ENCODE results near the gene ULBP3. TPM values are rescaled to one million over a fixed set of nuclear protein-coding genes. Genes with fewer than 3 reads are reported as not detected.
A peak's percentile ranks its signal among the peaks of the same experiment; 100 is the strongest.

ULBP3 gene
- total RNA-seq (2014; rRNA removed; shearing (Covaris generic); ENCODE audit: low replicate concordance): 1.7 and 3.5 TPM in 2 replicates

DNA sequence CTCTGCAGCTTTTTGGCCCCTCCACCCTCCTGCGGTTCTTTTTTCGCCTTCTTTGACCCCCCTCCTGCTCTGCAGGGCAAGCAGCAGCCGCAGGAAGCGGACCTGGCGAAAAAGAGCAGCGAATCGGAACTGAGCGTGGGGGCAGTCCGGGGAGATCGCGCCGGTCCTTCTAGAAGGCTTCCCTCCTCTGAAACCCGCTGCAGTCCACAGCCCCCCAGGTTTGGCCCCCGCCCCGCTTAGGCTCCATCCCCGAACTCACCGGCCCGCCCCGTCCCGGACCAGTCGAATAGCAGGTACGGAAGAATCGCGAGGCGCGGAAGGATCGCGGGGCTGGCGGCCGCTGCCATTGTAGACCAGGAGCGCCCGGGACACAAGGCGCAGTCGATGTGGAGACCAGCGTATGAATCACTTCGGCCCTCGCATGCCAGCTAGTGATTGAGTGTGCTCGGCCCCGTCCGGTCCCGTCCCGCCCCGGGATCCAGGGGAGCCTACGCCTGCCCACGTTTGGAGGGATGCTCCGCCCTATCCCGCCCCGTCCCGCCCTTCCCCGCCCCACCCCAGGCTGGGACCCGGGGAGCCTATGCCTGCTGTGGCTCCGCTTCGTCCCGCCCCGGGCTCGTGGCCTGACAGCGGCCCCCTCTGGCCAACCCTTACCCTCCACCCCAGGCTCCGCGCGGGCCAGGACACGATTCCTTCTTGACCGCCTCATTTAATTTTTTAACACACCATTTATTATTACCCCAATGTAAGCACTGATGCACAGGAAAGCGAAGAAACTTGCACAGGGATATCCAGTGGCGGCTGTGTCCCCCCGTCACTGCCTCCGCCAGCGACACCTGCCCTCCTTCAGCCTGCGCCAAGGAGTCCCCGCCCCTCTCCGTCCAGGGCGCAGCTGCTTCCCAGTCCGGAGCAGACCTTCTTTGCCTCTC, at the start of gene ULBP3:
Gene ULBP3, minus strand, starts transcription at position 402 of the 929 bp plus-strand sequence. Its CDS starts 55 bp downstream, at position 347.
- Histone ChIP-seq H3K4me3 (ENCODE audit: low read length) (peak within 1 kb of the TSS; percentile 91), H3K27ac (ENCODE audit: low read length) (no peak within 1 kb of the TSS), H3K27me3 (ENCODE audit: low read length) (no peaks in the 10 kb centered on the region), H3K9me3 (ENCODE audit: low read length) (no peaks in the 10 kb centered on the region), H3K79me2 (ENCODE audit: low read length) (no peaks in the 10 kb centered on the region), H3K36me3 (ENCODE audit: insufficient read depth, low read length) (no peaks in the 10 kb centered on the region), H2AFZ (ENCODE audit: low read length) (peak within 1 kb of the TSS; percentile 99), H3K9ac (ENCODE audit: low read length) (peak within 1 kb of the TSS; percentile 79), H3K4me2 (ENCODE audit: low read depth, low read length, poor library complexity, severe bottlenecking) (peak within 1 kb of the TSS; percentile 94), H4K20me1 (ENCODE audit: insufficient read depth, low read depth, low read length) (no peaks in the 10 kb centered on the region), H3K9me2 (replicated peaks; ENCODE audit: insufficient read depth, low read length) (no peaks in the 10 kb centered on the region), H3K4me1 (ENCODE audit: low read length) (peaks cover 14% of the 10 kb centered on the region)
- peak; percentile 95 for DNase-seq

DNA sequence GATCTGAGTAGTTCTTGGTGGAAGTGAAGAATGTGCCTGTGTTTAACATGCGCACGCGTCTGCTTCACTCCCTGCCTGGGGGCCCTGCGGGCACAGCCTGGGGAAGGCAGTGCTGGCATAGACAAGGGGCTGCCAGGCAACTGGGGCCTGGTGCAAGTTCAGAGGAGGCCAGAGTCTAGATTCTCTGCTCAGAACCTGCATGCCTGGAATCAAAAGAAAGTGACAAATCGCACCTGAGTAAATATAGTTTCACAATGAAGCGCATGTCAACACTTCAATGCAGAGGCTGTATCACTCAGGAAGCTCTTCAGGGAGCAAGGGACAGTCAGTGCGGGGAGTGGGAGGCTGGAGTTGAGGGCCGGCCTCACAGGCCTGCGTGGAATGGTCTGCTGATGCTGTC, 49.7 kb upstream of the ULBP3 start:
- Histone ChIP-seq H3K4me1 (ENCODE audit: low read length) (no peaks in the 10 kb centered on the region), H3K36me3 (ENCODE audit: insufficient read depth, low read length) (no peaks in the 10 kb centered on the region), H3K27ac (ENCODE audit: low read length) (no peak overlapping the region), H3K9ac (ENCODE audit: low read length) (no peak overlapping the region), H4K20me1 (ENCODE audit: insufficient read depth, low read depth, low read length) (no peaks in the 10 kb centered on the region), H3K4me3 (ENCODE audit: low read length) (no peak overlapping the region), H3K9me2 (replicated peaks; ENCODE audit: insufficient read depth, low read length) (no peaks in the 10 kb centered on the region), H3K4me2 (ENCODE audit: low read depth, low read length, poor library complexity, severe bottlenecking) (no peak overlapping the region), H2AFZ (ENCODE audit: low read length) (no peak overlapping the region), H3K27me3 (ENCODE audit: low read length) (no peaks in the 10 kb centered on the region), H3K9me3 (ENCODE audit: low read length) (no peaks in the 10 kb centered on the region), H3K79me2 (ENCODE audit: low read length) (no peaks in the 10 kb centered on the region)
- DNase-seq: no peak

DNA sequence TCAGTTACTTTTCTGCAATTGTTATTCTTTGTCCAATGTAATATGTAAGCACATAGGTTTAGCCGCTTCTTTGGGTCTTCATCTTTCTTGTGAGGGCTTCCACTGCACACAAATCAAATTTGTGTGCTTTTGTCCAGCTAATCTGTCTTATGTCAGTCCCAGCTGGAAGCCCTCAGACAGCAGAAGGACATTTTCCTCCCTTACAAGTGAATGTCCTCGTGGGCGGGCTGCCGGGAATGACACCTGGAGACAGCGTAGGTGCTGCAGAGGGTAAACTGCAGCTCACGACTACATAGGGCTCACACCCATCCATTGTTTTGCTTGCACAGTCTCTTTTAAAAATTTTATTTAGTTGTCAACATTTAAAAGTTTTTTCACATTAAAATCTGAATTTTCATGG, 49.3 kb upstream of the ULBP3 start:
- no peak overlapping the region for H3K4me3 ChIP-seq (ENCODE audit: low read length)
- no peaks in the 10 kb centered on the region for H4K20me1 ChIP-seq (ENCODE audit: insufficient read depth, low read depth, low read length)
- H3K27ac ChIP-seq (ENCODE audit: low read length): no peak overlapping the region
- H3K4me2 ChIP-seq (ENCODE audit: low read depth, low read length, poor library complexity, severe bottlenecking): no peak overlapping the region
- H2AFZ ChIP-seq (ENCODE audit: low read length): no peak overlapping the region
- no peaks in the 10 kb centered on the region for H3K36me3 ChIP-seq (ENCODE audit: insufficient read depth, low read length)
- no peaks in the 10 kb centered on the region for H3K9me3 ChIP-seq (ENCODE audit: low read length)
- no peaks in the 10 kb centered on the region for H3K4me1 ChIP-seq (ENCODE audit: low read length)
- no peaks in the 10 kb centered on the region for H3K27me3 ChIP-seq (ENCODE audit: low read length)
- no peaks in the 10 kb centered on the region for H3K79me2 ChIP-seq (ENCODE audit: low read length)
- H3K9me2 ChIP-seq (replicated peaks; ENCODE audit: insufficient read depth, low read length): no peaks in the 10 kb centered on the region
- H3K9ac ChIP-seq (ENCODE audit: low read length): no peak overlapping the region
- DNase-seq: no peak

DNA sequence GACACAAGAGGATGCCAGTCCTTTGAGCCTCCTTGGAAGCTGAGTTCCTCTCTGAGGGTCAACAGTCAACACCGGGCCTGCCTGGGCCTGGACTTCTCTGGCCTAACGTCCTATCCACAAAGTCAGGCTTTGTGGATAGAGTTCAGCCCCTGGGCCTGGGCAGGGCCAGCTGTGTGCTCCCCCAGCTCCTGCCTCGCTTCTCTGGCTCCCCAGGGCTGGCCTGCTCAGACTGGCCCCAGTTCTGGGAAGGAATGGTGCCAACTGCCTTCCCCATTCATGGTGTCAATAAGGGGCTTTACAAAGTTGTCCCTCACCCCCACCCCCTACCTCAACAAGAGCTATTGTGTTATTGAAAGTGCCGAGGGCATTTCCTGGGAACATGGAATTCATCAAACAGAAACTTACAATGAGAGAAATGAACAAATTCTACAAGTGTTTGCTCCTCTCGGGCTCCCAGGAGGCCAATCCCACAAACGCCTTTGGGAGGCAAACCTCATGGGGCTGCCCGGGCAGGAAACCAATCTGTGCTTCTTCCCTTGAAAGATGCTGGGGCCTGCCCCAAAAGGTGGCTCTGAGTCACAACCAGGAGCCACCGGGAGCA, 47.4 kb upstream of the ULBP3 start:
- no peak for DNase-seq
- no peaks in the 10 kb centered on the region for H4K20me1 ChIP-seq (ENCODE audit: insufficient read depth, low read depth, low read length)
- H3K27me3 ChIP-seq (ENCODE audit: low read length): no peaks in the 10 kb centered on the region
- H3K27ac ChIP-seq (ENCODE audit: low read length): no peak overlapping the region
- no peak overlapping the region for H3K9ac ChIP-seq (ENCODE audit: low read length)
- no peak overlapping the region for H2AFZ ChIP-seq (ENCODE audit: low read length)
- no peak overlapping the region for H3K4me3 ChIP-seq (ENCODE audit: low read length)
- no peaks in the 10 kb centered on the region for H3K9me2 ChIP-seq (replicated peaks; ENCODE audit: insufficient read depth, low read length)
- H3K79me2 ChIP-seq (ENCODE audit: low read length): no peaks in the 10 kb centered on the region
- H3K9me3 ChIP-seq (ENCODE audit: low read length): no peaks in the 10 kb centered on the region
- no peaks in the 10 kb centered on the region for H3K36me3 ChIP-seq (ENCODE audit: insufficient read depth, low read length)
- H3K4me1 ChIP-seq (ENCODE audit: low read length): no peaks in the 10 kb centered on the region
- H3K4me2 ChIP-seq (ENCODE audit: low read depth, low read length, poor library complexity, severe bottlenecking): no peak overlapping the region

DNA sequence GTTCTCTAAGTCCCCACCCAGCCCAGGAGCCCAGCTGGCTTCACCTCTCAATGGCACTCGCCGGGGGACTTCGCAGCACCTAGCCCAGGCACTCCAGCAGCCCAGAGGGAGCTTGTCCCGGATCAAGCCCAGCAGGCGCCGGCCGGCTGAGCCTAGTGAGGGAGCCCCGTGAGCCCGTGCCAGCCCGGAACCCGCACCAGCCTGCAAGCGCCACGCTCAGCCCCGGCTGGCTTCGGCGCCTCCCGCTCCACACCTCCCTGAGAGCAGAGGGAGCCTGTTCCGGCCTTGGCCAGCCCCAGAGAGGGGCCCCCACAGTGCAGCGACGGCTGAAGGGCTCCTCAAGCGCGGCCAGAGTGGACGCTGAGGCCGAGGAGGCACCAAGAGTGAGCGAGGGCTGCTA, 46.8 kb upstream of the ULBP3 start:
- Histone ChIP-seq H3K27ac (ENCODE audit: low read length) (no peak overlapping the region), H3K4me2 (ENCODE audit: low read depth, low read length, poor library complexity, severe bottlenecking) (no peak overlapping the region), H4K20me1 (ENCODE audit: insufficient read depth, low read depth, low read length) (no peaks in the 10 kb centered on the region), H3K9ac (ENCODE audit: low read length) (no peak overlapping the region), H3K9me2 (replicated peaks; ENCODE audit: insufficient read depth, low read length) (no peaks in the 10 kb centered on the region), H2AFZ (ENCODE audit: low read length) (no peak overlapping the region), H3K4me3 (ENCODE audit: low read length) (no peak overlapping the region), H3K27me3 (ENCODE audit: low read length) (no peaks in the 10 kb centered on the region), H3K36me3 (ENCODE audit: insufficient read depth, low read length) (no peaks in the 10 kb centered on the region), H3K4me1 (ENCODE audit: low read length) (no peaks in the 10 kb centered on the region), H3K9me3 (ENCODE audit: low read length) (no peaks in the 10 kb centered on the region), H3K79me2 (ENCODE audit: low read length) (no peaks in the 10 kb centered on the region)
- no peak for DNase-seq

DNA sequence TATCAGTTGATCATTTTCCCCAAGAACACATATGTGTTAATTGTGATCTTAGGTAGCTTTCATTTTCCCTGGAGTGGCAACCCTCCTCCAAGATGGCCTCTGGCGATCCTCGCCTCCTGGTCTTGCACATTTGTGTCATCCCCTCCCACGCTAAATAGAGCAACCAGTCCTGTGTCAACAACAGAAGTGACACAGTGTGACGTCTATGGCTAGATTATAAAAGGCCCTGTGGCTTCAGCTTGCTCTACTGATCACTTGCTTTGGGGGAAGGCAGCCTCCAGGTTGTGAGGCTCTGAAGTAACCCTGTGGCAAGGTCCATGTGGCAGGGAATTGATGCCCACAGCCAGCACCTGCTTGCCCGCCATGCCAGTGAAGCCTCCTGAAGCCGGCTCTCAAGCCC, 43.3 kb upstream of the ULBP3 start:
- H3K9me3 ChIP-seq (ENCODE audit: low read length): no peaks in the 10 kb centered on the region
- no peak overlapping the region for H3K4me3 ChIP-seq (ENCODE audit: low read length)
- H3K27me3 ChIP-seq (ENCODE audit: low read length): no peaks in the 10 kb centered on the region
- no peaks in the 10 kb centered on the region for H3K4me1 ChIP-seq (ENCODE audit: low read length)
- no peak overlapping the region for H3K27ac ChIP-seq (ENCODE audit: low read length)
- H3K9me2 ChIP-seq (replicated peaks; ENCODE audit: insufficient read depth, low read length): no peaks in the 10 kb centered on the region
- H2AFZ ChIP-seq (ENCODE audit: low read length): no peak overlapping the region
- DNase-seq: no peak
- no peak overlapping the region for H3K4me2 ChIP-seq (ENCODE audit: low read depth, low read length, poor library complexity, severe bottlenecking)
- no peaks in the 10 kb centered on the region for H3K36me3 ChIP-seq (ENCODE audit: insufficient read depth, low read length)
- no peaks in the 10 kb centered on the region for H3K79me2 ChIP-seq (ENCODE audit: low read length)
- no peak overlapping the region for H3K9ac ChIP-seq (ENCODE audit: low read length)
- H4K20me1 ChIP-seq (ENCODE audit: insufficient read depth, low read depth, low read length): no peaks in the 10 kb centered on the region

DNA sequence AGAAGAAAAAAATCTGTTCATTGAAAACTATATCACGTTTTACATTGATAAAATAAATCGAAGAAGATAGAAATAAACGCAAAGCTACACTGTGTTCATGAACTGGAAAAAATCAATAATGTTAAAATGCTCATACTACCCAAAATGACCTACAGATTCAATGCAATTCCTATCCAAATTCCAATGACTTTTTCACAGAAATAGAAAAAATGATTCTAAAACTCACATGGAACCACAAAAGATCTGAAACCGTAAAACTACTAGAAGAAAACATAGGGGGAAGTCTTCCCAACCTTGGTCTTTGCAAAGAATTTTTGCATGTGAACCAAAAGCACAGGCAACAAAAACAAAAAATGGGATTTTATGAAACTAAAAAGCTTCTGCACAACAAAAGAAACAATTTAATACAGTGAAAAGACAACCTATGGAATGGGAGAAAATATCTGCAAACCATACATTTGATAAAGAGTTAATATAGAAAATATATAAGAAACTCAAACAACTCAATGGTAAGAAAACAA, 33.9 kb upstream of the ULBP3 start:
- no peak overlapping the region for H3K9ac ChIP-seq (ENCODE audit: low read length)
- H3K9me3 ChIP-seq (ENCODE audit: low read length): no peaks in the 10 kb centered on the region
- H3K4me2 ChIP-seq (ENCODE audit: low read depth, low read length, poor library complexity, severe bottlenecking): no peak overlapping the region
- no peaks in the 10 kb centered on the region for H3K79me2 ChIP-seq (ENCODE audit: low read length)
- no peak overlapping the region for H3K4me3 ChIP-seq (ENCODE audit: low read length)
- H3K9me2 ChIP-seq (replicated peaks; ENCODE audit: insufficient read depth, low read length): no peaks in the 10 kb centered on the region
- DNase-seq: no peak
- no peaks in the 10 kb centered on the region for H3K4me1 ChIP-seq (ENCODE audit: low read length)
- H4K20me1 ChIP-seq (ENCODE audit: insufficient read depth, low read depth, low read length): no peaks in the 10 kb centered on the region
- no peak overlapping the region for H2AFZ ChIP-seq (ENCODE audit: low read length)
- H3K27me3 ChIP-seq (ENCODE audit: low read length): no peaks in the 10 kb centered on the region
- H3K27ac ChIP-seq (ENCODE audit: low read length): no peak overlapping the region
- H3K36me3 ChIP-seq (ENCODE audit: insufficient read depth, low read length): no peaks in the 10 kb centered on the region

DNA sequence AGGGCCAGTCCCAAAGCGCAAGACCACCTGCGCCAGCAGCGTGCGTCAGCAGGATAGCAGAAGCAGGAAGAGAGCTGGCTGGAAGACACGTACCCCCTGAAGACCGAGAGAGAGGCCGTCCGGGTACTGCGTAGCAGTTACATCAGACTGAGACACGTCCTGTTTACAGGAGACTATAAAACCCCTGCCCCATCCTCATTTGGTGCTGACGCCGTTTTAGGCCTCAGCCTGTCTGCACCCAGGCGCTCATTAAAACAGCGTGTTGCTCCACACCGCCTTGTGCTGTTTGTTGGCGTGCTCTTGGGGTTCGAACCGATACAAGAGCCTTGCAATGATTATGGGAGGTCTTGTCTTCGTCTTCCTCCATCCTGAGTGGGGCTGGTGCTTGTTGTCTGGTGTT, 31.8 kb upstream of the ULBP3 start:
- Histone ChIP-seq H2AFZ (ENCODE audit: low read length) (no peak overlapping the region), H3K9me3 (ENCODE audit: low read length) (no peaks in the 10 kb centered on the region), H3K27ac (ENCODE audit: low read length) (no peak overlapping the region), H3K4me3 (ENCODE audit: low read length) (no peak overlapping the region), H3K27me3 (ENCODE audit: low read length) (no peaks in the 10 kb centered on the region), H3K36me3 (ENCODE audit: insufficient read depth, low read length) (no peaks in the 10 kb centered on the region), H3K4me1 (ENCODE audit: low read length) (no peaks in the 10 kb centered on the region), H3K79me2 (ENCODE audit: low read length) (no peaks in the 10 kb centered on the region), H4K20me1 (ENCODE audit: insufficient read depth, low read depth, low read length) (no peaks in the 10 kb centered on the region), H3K4me2 (ENCODE audit: low read depth, low read length, poor library complexity, severe bottlenecking) (no peak overlapping the region), H3K9ac (ENCODE audit: low read length) (no peak overlapping the region), H3K9me2 (replicated peaks; ENCODE audit: insufficient read depth, low read length) (no peaks in the 10 kb centered on the region)
- no peak for DNase-seq
